Measurements from ENCODE around the gene WWP2.

- TF ChIP-seq POLR2A (IDR thresholded peaks at IDR 0.05) = no peak
- TF ChIP-seq CTCF (IDR thresholded peaks at IDR 0.05) = no peak
- no peak for TF ChIP-seq EP300 (IDR thresholded peaks at IDR 0.05)
Measured at GRCh38 chr16:69745959-69746358, 16.2 kb upstream of the WWP2 start.

Data from ovary (tissue), 3 donors.